HTERT RPE-1 (cell line): ENCODE data around the gene ITGA8.

Experiments
- in situ Hi-C: fragments of 300-500 bp; cut with MboI; formaldehyde crosslinking; loops from 4 replicates; pipeline ENCODE4 v1.14.3; 2020; ENCODE audit warnings: low sequenced_read_pairs

The ITGA8 gene

DNA sequence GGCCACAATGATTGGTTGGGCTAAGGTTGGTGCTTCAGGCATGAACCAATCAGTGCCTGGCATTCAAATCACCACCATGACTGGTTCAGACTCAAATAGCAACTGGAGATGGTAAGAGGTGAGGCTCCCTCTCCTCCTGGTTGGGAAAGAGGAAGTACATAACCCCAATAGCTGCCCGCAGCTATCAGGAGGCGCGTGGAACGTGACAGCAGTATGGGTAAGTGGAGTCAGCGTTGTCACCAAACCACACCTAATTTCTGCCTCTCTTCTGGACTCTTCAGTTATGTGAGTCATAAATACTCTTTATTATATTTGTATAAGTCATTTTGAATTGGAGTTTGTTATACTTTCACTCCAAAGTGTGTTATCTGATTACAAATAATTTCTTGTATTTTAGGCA, 17.9 kb upstream of the ITGA8 start:
- in situ Hi-C loops, result no loop called here

GRCh38 chr10:15735763-15736162, 16.0 kb upstream of the ITGA8 start:
- in situ Hi-C loops, result no loop called here

GRCh38 chr10:15730341-15730740, 10.6 kb upstream of the ITGA8 start:
- in situ Hi-C loops, result no loop called here

- in situ Hi-C loops, result no loop called here
These were observed 10.2 kb upstream of the ITGA8 start for GRCh38 chr10:15729890-15730289.

- in situ Hi-C loops, result no loop called here
These were observed 6.3 kb upstream of the ITGA8 start for GRCh38 chr10:15726042-15726441.

- in situ Hi-C loops, result no loop called here
These were observed 5.9 kb upstream of the ITGA8 start for GRCh38 chr10:15725603-15726002.

DNA sequence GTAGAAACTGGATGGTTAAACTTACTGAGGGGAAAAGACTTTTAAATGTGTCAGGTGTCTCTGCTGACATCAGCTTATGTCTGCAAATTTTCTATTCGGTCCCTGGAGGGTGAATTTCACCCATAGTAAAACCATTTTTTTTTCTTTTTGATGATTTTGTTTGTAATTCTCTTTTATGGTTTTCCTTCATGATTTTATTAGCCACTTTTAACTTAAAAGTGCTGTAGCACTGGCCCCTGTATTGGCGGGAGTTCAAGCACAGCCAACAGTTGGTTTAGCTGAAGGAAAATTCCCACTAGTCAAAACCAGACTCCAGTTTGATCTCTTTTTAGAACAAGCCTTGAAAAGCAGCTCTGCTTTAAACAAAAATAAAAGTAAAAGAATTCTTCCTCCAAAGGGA, 5.0 kb upstream of the ITGA8 start:
- in situ Hi-C loops, result no loop called here

DNA sequence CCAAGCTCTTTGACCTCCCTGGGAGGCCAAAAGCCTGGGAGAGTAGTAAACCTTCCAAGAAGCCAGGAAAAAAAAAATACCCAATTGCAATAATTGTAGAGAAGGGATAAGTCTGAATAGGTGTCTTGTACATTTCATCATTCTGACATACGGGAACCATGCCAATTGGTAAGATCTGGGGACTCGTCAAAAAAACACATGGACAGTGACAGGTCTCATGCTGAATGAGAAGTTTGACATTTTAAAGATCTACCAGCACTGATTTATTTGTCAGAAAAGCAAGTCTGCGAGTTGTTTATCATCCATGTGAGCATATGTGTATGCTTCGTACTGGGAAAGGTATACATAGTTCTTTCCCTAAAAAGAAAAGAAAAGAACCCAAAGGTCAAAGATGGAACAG, 4.1 kb upstream of the ITGA8 start:
- in situ Hi-C loops, result no loop called here

DNA sequence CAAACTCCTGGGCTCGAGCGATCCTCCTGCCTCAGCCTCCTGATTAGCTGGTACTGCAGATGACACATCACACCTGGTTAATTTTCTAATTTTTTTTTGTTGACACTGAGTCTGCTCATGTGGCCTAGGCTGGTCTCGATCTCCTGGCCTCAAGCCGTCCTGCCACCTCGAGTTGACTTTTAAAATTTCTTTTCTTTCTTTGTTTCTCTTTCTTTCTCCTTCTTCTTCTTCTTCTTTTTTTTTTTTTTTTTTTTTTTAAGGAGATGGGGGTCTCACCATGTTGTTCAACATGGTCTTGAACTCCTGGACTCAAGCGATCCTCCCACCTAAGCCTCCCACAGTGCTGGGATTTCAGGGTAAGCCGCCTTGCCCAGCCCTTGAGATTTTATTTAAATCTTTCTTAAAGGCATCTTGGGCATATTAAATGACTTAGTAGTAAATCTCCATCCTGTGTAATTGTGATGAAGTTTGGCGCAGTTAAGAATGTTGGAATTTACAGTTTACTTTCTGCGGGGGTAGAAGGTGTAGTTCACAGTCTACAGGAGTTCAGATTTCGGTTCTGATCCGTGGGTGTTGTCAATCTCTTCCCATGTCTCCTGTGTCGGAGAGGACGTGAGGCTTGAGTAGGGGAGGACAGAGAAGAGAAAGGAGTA, 1.0 kb upstream of the ITGA8 start:
- in situ Hi-C loops, result no loop called here

- in situ Hi-C loops, result no loop called here
These were observed 448 bp downstream of the ITGA8 start for GRCh38 chr10:15719049-15719898.

DNA sequence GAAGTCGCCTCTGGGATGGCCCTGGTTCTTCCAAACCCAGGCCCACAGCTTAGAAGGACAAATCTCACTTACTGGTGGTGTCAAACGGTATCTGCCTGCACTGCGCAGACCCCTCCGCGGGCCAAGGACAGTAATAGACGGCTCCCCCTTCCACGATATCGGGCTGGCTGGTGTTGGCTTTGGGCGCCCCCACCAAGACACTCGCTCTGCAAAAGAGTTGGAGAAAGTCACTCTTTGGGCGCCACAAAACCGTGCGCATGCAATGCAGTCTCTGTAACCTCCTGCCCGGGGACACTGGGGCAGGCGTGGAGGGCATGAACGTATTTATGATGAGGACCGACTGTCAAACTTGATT, 1.1 kb downstream of the ITGA8 start:
- in situ Hi-C loops, result no loop called here

- in situ Hi-C loops, result no loop called here
These were observed 4.0 kb downstream of the ITGA8 start for GRCh38 chr10:15715619-15716227.

- in situ Hi-C loops, result no loop called here
These were observed 4.9 kb downstream of the ITGA8 start for GRCh38 chr10:15714847-15715246.

DNA sequence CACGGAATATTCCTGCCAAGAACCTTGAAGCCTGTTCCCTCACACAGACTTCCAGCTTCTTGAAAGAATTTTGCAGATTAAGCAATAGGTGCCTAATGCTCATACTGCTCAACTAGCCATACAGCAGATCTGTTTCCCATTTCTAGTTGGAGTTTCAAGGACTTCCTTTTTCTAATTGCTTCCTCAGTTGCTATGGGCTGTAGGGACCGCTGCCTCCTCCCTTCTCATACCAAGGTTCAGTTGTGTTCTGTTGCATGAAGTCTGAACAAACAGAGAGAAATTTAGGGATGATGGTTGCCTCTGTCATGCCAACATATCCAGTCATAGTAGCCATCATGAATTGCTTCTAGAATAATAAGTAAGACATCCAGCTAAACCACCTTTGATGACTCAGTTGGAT, 6.8 kb downstream of the ITGA8 start:
- in situ Hi-C loops, result no loop called here

DNA sequence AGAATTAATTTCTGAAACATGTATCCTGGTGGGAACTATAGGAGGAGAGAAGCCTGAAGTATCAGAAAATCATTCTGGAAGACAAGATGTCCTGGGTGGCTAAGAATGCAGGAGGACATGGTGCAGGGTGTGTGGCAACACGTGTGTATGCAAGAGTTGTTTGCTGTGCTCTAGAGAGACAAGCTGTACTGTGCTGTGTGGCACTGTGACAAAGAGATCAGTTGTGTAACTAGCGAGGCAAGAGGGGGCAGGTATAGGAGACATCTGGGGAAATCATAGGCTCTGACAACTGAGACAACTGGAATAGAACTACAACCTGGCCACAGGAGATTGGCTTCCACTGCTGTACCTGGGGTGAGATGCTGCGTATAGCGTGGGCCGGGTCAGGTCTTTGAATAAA, 9.3 kb downstream of the ITGA8 start:
- in situ Hi-C loops, result no loop called here

DNA sequence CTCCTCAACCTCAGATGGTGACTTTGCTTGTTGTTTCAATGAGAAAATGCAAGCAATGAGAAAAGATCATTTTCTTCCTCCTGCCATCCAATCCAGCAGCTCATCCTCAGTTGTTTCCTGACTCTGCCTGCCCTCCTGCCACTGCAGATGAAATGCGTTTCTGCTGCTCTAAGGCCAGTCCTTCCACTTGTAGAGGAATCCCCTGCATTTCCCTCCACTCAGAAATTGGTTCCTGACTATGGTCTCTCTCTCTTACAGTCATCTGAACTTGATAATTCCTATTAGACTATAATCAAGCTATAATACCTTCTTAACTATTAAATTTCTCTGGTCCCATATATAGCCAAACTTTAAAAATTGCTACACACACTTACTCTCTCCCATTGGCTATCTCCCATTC, 14.4 kb downstream of the ITGA8 start:
- in situ Hi-C loops, result no loop called here

DNA sequence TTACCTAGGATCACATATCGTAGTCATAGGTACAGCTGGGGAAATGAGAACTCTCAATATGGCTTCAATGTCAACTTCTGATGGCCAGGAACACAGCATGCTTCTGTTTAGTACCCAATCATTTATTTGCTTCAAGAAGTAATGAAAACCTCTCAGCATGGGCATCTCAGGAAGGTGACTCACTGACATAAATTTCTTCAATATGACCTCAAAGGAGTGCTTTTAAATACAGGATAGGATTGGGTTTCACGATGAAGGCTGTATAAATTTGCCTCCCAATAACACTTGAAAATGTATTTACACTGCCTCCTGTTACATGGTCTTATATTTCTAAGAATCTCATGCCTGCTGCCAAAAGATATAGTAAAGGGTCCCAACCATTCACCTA, 15.1 kb downstream of the ITGA8 start:
- in situ Hi-C loops, result no loop called here

- in situ Hi-C loops, result no loop called here
These were observed 15.7 kb downstream of the ITGA8 start for GRCh38 chr10:15703944-15704580.

GRCh38 chr10:15703151-15703880, 16.4 kb downstream of the ITGA8 start:
- in situ Hi-C loops, result no loop called here

DNA sequence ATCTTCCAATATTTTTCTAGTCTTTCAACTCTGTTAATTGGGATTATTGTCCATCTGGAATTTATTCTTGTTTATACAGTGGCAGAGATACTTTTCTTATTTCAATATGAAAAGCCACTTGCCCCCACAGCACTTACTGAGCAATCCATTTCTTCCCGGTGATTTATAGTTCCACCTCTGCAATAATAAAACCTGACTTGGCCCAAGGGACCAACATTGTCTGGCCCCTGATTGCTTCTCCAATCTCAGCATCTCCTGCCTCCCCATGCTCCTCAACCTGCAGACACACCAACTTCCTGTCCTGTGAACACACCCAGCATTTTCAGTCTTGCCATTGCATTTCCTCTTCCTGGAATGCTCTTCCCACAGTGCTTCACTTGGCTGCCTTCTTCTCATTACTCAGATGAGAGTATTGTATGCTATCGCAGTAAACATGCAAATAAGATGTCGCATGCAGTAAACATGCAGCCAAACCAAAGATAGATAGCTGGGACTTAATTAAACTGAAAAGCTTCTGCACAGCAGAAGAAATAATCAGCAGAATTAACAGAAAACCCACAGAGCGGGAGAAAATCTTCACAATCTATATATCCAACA, 19.5 kb downstream of the ITGA8 start:
- in situ Hi-C loops, result no loop called here

GRCh38 chr10:15695852-15696251, 23.9 kb downstream of the ITGA8 start:
- in situ Hi-C loops, result no loop called here
